Transverse colon (tissue), 3 donors: ENCODE data around the gene CDIPT.

Experiments used
- POLR2A ChIP-seq: fragments of 450-650 bp; IDR thresholded peaks from one replicate; pipeline ENCODE4 v1.6.1; 2016; ENCODE audit warnings: antibody characterized with exemption, mild to moderate bottlenecking, moderate library complexity
- TF ChIP-seq, protein P1 (sequence below), 5 experiments: fragments of 200-600 bp in 3 of 5; fragments of 450-650 bp in 2 of 5; sonication (generic) in 3 of 5; IDR thresholded peaks; 1 replicate in 2 of 5; 2 replicates in 3 of 5; pipeline ENCODE4 v1.5.1; 2016 to 2017; ENCODE audit warnings: antibody characterized with exemption in 5 of 5, inconsistent platforms in 3 of 5, mild to moderate bottlenecking in 2 of 5, moderate library complexity in 1 of 5

DNA sequence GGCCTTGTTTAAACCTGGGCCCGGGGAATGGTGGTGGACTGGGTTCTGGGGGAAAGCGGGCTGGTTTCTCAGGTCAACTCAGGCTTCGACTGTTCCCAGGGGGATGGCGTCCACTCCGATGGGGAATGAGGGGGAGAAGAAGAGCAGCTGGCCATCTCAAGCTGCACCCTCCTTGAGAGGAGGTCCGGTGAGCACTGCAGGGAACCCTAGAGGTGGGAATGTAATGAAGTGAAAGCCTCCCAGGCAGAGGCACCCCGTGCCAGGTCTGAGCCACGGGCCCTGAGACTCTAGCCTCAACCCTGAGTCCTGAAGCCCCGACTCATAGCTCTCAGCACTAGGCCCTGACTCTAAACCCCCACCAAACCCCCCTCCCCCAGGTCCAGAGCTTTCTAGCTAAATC, 1.2 kb upstream of the CDIPT start:
- TF ChIP-seq POLR2A = no peak
- TF ChIP-seq, protein P1, sequence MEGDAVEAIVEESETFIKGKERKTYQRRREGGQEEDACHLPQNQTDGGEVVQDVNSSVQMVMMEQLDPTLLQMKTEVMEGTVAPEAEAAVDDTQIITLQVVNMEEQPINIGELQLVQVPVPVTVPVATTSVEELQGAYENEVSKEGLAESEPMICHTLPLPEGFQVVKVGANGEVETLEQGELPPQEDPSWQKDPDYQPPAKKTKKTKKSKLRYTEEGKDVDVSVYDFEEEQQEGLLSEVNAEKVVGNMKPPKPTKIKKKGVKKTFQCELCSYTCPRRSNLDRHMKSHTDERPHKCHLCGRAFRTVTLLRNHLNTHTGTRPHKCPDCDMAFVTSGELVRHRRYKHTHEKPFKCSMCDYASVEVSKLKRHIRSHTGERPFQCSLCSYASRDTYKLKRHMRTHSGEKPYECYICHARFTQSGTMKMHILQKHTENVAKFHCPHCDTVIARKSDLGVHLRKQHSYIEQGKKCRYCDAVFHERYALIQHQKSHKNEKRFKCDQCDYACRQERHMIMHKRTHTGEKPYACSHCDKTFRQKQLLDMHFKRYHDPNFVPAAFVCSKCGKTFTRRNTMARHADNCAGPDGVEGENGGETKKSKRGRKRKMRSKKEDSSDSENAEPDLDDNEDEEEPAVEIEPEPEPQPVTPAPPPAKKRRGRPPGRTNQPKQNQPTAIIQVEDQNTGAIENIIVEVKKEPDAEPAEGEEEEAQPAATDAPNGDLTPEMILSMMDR (IDR thresholded peaks at IDR 0.05) = no peak
